T-helper 2 cell (primary cell): ENCODE results near the gene WFS1.

Source experiments
- DNase-seq, 5 experiments: peaks; one replicate each; pipeline versions ENCODE4 v3.0.0 to v3.0.0-alpha.2; 2012 to 2022

Gene WFS1

DNA sequence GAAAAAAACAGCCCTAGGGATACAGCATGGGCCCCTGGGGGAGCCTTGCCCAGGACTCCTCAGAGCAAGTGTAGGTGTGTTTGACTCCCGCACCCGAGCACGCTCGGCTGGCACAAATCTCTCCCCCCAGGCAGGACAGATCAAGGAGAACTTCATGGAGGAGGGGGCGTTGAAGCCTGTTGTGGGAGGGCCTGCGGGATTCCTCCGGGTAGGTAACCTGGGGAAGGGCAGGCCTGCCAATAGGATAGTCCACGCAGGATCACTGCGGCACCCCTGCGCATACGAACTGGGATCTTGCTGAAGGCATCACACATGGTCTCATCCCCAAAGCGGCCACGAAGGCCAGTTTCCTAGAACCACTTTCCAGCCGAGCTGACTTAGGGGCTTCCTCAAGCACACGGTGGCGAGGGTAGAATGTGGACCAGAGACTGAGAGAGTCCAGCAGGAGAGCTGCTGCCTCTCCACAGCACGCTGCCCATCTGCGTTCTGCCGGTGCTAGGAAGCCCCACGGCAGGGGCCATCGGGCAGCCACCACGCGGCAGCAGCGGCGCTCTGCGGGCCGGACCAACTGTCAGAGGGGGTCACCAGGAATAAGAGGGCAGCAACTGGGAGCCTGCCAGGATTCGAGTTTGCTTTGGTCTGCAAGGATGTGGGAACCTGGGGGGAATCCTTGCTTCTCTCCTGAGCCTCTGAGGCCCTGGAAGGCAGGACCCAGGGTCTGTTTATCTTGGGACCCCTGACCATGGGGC lies 56.8 kb downstream of the WFS1 start:
- no peak for DNase-seq

- peak; percentile 50 to 73 (median 65) for DNase-seq
These were observed 57.7 kb downstream of the WFS1 start for GRCh38 chr4:6327220-6327917.

- no peak for DNase-seq
These were observed 58.9 kb downstream of the WFS1 start for GRCh38 chr4:6328526-6328925.

DNA sequence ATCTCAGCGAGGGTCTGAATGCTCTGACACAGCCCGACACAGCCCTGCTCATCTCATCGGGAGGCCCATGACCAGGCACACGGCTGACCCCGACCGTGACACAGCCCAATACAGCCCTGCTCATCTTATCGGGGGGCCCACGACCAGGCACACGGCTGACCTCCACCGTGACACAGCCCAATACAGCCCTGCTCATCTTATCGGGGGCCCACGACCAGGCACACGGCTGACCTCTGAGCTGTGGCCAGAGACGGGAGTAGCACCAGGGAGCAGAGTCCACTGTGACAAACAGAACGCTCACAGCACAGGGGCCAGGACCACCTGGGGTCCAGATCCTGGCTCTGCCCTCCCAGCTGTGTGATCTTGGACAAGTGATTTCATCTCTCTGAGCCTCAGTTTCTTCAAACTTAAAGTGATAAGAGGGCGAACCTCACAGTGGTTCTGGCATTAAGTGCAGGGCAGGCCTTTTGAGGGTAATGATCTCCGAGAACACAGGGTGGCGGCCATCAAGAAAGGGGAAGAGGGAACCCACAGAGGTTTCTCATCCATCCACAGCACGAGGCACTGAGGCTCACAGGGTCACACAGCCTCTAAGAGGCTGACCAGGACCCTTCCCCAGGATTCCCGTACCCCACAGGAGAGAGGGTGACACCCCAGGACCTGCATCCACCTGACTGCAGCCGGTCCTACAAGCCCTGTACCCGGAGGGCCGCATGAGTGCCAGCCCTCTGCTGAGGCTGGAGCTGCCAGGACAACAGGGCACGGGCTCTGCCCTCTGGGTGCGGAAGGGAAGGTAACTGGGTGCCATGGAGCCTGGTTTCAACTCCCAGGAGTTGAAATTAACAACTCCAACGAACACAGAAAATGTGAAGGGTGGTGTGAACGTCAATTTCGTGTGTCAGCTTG lies 60.1 kb downstream of the WFS1 start:
- no peak for DNase-seq

- DNase-seq = no peak
These were observed 60.7 kb downstream of the WFS1 start for GRCh38 chr4:6330384-6330767.

GRCh38 chr4:6331018-6331417 lies 61.4 kb downstream of the WFS1 start:
- DNase-seq = peak in 1 of 5 experiments; percentile 42

DNA sequence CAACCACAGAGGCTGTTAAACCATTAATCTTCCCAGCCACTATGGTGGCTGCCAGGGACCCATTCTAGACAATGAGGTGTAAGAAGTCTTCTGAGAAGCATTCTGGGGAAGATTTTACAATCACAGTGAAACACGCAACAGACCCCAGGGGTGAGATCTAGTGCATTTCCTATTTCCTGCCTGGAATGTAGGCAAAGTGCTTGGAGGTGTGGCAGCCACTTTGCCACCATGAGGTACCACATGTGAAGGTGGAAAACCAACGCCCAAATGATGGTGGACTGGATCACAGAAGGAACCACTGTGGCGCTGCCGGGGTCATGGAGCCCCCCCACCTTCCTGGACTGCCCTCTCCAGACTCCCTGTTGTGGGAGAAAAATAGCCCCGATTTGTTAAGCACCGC lies 61.8 kb downstream of the WFS1 start:
- no peak for DNase-seq

DNA sequence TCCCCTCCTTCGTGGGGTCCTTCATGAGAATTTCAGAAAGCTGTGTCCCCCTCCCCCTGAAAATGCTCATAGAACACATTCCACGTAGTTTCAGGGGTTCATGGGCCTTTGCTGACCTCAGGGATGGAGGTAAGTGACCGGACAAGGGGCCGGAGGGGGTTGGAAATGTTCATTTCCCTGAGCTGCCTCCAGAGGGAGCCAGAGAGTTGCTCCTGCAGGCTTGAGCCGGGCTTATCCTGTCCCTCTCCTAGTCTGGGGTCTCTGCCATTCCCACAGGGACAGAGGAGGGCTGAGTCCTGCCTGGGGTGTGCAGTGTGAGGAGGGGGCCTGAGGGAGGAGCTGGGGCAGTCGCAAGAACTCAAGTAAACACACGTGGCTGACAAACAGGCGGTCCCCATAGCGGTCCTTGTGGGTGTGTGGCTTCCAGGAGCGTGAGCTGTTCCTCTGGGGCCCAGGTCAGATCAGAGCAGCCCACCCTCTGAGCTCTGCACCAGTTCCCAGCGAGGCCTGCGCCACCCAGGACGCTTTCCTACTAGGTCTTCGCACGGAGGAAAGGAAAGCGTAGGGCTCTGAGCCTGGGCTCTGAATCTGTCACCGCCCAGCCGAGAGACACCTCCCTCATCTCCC lies 62.5 kb downstream of the WFS1 start:
- no peak for DNase-seq

DNA sequence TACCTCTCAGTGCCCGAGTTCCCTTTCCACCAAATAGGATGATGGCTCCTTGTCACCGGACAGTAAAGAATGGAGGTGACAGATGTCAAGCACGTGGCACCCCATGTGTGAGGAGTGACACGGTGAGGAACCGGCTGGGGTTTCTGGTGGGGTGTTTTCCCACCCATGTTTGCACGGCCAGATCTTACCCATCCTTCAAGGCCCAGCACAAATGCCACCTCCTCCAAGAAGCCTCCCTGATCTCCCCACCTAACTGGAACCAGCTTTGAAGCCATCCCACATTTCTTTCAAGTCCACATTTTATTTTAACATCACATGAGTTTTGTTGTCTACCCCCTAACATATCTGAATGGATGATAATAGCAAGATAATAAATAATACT lies 63.0 kb downstream of the WFS1 start:
- no peak for DNase-seq

DNA sequence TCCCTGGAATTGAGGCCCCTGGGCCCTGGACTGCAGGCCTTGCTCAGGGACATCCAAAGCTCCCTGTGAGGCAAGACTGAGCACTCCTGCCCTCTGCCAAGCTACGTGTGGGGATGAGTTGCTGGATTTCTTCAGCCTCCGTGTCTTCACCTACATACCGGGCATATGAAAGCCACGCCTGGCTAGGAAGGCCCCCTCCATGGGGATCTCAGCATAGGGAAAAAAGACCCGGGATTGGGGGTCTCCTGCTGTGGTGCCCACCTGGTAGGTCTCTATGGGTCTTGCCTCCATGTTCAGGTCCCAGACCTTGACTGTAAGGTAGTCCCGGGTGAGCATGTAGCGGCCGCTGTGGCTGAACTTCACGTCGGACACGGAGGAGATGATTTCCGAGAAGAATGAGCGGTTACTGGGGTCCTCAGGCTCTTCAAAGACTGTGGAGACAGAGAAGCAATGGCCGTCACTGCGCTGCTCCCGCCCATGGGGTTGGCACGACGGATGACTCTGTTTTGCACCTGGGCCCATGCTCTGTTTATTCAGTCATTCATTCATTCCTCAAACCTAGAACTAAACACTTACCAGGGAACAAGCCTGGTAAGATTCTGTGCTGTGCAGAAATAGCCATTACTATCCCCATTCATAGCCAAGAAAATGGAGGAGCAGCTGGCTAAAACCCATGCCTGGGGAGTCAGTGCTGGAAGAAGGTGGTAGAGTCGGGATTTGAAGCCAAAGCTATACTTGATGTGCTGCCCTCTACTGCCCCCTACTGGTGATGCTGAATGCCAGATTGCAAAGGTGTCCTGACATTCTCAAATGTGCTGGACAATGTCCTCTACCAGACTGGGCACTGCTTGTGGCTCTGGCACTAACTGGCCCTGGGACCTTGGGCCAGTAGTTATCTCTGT lies 63.9 kb downstream of the WFS1 start:
- peak in 1 of 5 experiments; percentile 24 for DNase-seq

DNA sequence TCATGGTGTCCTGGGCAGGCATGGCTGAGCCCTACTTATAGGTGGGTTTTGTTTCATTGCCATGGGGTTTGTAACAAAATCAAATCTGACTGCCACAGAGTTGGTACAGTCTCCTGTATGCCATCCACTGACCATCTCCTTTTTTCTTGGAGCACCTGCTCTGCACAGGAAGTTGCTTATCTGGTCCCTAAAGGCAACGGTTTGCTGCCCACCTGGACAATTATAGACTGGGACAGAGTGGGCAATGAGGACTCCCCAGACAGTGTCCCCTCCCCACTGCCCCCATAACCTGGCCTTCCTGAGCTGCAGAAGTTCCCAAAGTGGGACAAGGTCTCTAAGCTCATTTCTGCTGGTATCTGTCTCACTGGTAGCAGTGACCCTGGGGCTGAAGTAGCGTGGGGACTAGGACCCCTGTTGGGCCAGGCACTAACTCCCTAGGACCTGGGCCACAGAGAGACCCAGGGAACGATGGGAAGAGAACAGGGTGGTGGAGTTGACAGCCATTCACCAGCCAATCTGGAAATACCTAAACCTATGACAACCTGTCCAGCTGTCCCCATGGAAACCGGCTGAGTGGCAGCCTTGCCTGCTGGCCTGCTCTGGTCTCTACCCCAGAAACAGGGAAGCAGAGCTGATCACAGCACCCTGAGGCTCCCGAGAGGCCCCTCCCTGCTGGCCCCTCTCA lies 64.7 kb downstream of the WFS1 start:
- no peak for DNase-seq

DNA sequence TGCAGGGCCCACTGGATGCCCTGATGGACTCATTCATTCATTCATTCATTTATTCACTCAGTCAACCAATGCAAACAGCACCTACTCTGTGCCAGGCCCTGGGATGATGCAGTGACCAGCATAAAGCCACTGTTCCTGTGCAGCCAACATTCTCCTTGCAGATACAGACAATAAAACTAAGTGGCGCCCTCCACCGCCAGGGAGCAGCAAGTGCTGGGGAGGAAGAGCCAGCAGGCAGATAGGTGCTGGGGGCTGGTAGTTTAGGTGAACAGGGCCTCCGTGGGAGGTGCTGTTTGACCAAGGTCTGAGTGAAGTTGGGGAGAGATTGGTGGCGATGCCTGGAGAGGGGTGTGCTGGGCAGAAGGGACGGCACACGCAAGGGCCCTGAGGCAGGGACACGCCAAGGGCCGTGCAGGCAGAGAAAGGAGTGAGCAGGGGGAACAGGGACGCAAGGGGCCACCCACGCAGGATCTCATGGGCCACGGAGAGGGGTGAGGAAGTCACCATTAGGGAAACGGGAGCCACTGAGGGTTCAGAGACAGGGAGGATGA lies 65.5 kb downstream of the WFS1 start:
- no peak for DNase-seq

DNA sequence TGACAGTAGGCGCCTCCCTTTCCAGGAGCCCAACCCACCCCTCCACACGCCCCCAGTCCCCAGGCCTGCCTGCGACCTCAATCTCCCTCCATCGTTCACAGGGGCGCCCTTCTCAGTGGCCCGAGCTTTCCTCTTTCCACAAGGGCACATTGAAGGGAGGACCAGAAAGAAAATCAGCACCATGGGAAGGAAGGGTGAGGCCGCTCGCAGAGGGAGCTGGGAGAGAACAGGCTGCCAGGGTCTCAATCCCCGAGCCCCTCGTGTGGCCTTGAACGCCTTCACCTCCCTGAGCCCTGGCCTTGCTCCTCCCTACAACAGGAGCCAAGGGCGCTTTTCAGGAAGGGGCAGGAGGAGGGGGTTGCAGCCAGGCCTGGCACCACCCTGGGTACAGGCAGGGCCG lies 66.5 kb downstream of the WFS1 start:
- no peak for DNase-seq

DNA sequence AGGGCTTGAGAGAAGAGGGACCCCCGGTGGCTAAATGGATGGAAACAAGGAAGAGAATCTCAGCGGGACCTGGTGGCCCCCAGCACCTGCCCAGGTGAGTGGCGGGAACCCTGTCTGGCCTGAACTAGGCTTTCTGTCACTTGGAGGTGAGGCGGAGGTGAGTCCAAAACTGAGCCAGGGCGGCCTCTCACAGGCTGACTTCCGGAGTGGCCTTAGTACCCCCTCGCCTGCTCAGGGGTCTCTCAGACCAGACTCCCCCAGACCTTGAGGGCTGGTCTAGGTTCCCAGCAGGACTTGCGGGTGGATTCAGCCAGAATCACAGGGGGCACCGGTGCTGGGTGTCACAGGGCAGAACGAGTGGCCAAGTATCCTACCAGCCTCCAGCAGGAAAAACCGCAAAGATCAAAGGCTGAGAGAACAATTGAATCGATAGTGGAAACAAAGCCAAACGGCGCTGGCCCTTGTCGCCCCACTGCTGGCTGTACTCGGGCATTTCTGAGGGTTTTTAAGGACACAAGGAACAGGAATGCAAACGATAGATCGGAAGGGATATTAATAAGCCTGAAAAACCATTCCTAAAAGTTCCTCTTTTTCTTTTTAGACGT lies 67.8 kb downstream of the WFS1 start:
- DNase-seq = no peak

- DNase-seq = peak in 1 of 5 experiments; percentile 57
These were observed 68.7 kb downstream of the WFS1 start for GRCh38 chr4:6338175-6338950.

GRCh38 chr4:6338951-6339817 lies 69.5 kb downstream of the WFS1 start:
- no peak for DNase-seq

GRCh38 chr4:6339818-6340445 lies 70.3 kb downstream of the WFS1 start:
- DNase-seq = no peak

- DNase-seq = no peak
These were observed 70.9 kb downstream of the WFS1 start for GRCh38 chr4:6340446-6341015.
